Measurements from ENCODE around the gene RLN2. TPM values are rescaled to one million over a fixed set of nuclear protein-coding genes. Genes with fewer than 3 reads are reported as not detected.

RLN2 gene, protein sequence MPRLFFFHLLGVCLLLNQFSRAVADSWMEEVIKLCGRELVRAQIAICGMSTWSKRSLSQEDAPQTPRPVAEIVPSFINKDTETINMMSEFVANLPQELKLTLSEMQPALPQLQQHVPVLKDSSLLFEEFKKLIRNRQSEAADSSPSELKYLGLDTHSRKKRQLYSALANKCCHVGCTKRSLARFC
- total RNA-seq (2022; extraction: Qiagen RNA extraction): 0.18 to 0.34 TPM (median 0.20 TPM) in 3 of 5 replicates, not detected in the others

DNA sequence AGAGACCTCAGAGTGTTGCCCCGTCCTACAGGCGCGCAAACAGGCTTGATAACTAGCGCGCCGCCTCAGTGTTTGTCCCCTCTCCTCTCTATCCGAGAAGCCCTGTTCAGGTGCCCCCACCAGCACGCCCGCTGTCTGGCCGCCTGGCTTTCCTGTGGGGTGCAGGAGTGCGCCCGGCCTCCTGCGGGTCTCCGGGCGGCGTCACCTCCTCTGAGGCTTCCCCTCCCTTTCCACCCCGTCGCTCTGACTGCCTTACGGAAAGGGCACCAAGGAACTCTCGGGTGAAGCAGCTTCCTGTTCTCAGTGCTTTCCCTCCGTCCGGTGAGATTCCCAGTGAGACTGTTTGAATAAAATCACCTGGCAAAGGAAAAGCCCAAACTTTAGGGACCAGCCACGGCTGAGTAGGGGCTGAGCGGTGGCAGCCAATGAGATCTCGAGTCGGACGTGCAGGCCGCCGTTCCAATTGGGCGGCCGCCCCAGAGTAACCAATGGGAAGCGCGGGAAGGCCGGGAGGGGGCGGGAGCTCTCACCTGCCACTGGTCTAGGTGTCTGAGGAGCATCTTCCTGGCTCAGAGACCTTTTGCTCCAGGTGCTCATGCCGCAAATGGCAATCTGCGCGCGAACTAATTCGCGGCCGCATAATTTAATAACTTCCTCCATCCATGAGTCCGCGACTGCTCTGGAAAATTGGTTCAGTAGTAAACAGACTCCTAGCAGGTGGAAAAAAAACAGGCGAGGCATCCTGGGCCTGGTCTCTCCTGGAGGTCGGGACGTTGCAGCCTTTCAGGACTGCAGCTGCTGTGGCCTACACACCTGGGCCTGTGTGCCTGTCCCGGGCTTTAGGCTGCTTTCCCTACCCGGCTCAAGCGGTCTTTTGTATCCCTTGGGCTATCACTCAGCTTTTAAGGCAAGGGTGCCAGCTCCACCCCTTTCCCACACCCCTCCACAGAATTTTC is at the start of gene RLN2:
RLN2 (minus strand) TSS at position 877 of the 956 bp plus-strand sequence; CDS start at position 741, 136 bp downstream.

DNA sequence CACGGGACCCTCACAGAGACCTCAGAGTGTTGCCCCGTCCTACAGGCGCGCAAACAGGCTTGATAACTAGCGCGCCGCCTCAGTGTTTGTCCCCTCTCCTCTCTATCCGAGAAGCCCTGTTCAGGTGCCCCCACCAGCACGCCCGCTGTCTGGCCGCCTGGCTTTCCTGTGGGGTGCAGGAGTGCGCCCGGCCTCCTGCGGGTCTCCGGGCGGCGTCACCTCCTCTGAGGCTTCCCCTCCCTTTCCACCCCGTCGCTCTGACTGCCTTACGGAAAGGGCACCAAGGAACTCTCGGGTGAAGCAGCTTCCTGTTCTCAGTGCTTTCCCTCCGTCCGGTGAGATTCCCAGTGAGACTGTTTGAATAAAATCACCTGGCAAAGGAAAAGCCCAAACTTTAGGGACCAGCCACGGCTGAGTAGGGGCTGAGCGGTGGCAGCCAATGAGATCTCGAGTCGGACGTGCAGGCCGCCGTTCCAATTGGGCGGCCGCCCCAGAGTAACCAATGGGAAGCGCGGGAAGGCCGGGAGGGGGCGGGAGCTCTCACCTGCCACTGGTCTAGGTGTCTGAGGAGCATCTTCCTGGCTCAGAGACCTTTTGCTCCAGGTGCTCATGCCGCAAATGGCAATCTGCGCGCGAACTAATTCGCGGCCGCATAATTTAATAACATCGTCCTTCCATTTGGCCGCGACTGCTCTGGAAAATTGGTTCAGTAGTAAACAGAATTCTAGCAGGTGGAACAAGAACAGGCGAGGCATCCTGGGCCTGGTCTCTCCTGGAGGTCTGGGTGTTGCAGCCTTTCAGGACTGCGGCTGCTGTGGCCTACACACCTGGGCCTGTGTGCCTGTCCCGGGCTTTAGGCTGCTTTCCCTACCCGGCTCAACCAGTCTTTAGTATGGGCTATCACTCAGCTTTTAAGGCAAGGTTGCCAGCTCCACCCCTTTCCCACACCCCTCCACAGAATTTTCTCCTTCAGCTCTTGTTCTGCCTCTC is 34.8 kb upstream of the RLN2 start, which contains the start of gene RLN1:
RLN1 (minus strand) TSS at position 885 of the 990 bp plus-strand sequence; CDS start at position 755, 130 bp downstream.

Other genes starting within 250 kb of the RLN2 start
- not detected in 5 replicates for gene INSL6, start 119.1 kb downstream of the RLN2 start, total RNA-seq (2022; extraction: Qiagen RNA extraction)
- 14.2 to 17.2 TPM (median 16.6 TPM) in 5 replicates for gene INSL4, start 73.3 kb downstream of the RLN2 start, total RNA-seq (2022; extraction: Qiagen RNA extraction)
- gene RLN1, start 35.2 kb upstream of the RLN2 start, total RNA-seq (2022; extraction: Qiagen RNA extraction): 0.10 TPM in 1 of 5 replicates, not detected in the others
- gene PLGRKT, start 133.2 kb upstream of the RLN2 start, total RNA-seq (2022; extraction: Qiagen RNA extraction): 21.1 to 27.6 TPM (median 23.2 TPM) in 5 replicates
- 1.6 to 2.6 TPM (median 2.3 TPM) in 5 replicates for gene CD274, start 145.8 kb upstream of the RLN2 start, total RNA-seq (2022; extraction: Qiagen RNA extraction)
- gene PDCD1LG2, start 205.8 kb upstream of the RLN2 start, total RNA-seq (2022; extraction: Qiagen RNA extraction): 0.21 to 0.46 TPM (median 0.23 TPM) in 5 replicates

Measured in A549 treated with CORT108297 at 1 μM for 4 hours (cell line).